HG03097 (cell line): Measurements from ENCODE around the gene DPYSL4.
"Not testable (repeated sequence)": the region's sequence is repeated elsewhere in the genome, so short reads cannot be mapped to it uniquely, and the experiment has no call there.

ENCODE experiments used
- ATAC-seq: cut with Tn5 transposase; IDR thresholded peaks from one replicate; pipeline ENCODE4 v1.9.1; 2021; ENCODE audit not compliant: unreplicated experiment, low FRiP score

DPYSL4 gene

GRCh38 chr10:132204781-132205473 lies 18.2 kb downstream of the DPYSL4 start:
- ATAC-seq = no peak

- ATAC-seq = no peak
Measured at GRCh38 chr10:132205650-132206376, 19.1 kb downstream of the DPYSL4 start.

- no peak for ATAC-seq
Measured at GRCh38 chr10:132206377-132206745, 19.6 kb downstream of the DPYSL4 start.

DNA sequence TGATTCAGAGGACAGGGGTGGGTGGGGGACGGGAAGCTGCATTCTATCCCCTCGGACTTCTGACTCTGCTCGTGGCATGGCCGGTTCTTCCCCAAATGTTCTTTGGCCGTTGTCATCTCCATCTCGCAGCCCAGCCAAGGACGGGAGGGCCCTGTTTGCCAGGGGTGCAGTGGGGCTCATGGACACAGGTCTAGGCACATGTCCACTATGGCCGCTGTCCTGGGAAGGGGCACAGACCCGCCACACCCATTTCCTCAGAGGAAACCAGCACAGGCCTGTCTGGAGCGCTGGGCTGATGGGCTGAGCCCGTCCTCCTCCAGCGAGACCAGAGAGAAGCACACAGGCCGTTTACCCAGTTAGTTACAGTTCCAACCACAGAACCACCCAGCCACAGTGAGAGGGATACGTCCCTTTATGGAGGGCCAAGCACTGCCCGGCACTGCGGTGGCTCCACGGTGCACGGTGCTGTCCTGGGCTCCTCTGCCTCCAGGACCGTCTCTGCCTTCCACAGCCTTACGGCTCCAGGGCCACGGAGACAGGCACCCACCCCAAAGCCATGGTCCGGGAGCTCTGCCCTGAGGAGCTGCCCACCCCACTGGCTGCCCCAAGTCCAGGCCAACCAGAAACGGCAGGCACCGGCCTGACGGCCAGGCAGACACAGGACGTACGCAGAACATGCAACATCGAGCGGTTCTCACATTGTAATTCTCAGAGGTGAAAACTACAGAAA lies 20.2 kb downstream of the DPYSL4 start:
- no peak for ATAC-seq

DNA sequence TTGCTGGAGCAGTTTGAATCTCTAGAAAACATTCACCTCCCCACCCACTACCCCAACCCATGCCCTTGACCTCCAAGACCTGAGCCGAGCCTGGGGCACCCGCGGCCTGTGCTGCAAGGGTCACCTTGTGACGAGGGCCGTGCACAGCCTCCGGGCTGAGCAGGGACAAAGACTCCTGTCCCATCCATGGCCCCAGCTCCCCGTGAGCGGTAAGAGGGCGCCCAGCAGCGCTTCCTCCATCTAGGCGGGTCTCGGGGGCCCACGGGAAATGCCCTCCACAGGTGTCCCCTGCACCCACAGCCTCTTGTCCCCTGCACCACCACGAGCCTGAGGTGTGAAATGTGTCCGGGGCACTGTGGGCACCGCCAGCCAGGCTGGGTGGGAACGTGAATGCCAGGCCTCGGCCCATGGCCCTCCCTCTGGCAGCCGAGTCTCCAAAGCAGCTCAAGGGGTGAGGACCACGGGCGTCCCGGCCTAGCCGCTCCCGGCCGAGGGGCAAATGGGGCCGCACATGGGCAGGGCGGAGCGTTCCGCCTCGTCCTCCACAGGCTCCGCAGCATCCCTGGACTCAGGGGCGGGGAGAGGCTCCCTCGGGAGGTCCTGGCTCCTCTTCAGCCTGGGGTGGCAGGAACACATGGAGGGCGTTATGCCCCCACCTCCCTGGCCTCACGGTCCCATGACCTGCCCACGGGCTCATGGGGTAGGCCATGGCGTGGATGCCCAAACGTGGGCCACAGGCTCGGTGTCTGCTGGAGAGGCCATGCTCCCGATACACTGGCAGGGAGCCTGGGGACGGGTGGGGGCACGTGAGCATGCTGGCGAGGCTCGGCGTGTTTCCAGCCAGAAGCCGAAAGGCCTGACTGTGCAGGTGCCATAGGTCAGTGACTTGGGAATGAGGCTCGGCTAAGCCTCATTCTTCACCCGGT lies 21.1 kb downstream of the DPYSL4 start:
- ATAC-seq = no peak

DNA sequence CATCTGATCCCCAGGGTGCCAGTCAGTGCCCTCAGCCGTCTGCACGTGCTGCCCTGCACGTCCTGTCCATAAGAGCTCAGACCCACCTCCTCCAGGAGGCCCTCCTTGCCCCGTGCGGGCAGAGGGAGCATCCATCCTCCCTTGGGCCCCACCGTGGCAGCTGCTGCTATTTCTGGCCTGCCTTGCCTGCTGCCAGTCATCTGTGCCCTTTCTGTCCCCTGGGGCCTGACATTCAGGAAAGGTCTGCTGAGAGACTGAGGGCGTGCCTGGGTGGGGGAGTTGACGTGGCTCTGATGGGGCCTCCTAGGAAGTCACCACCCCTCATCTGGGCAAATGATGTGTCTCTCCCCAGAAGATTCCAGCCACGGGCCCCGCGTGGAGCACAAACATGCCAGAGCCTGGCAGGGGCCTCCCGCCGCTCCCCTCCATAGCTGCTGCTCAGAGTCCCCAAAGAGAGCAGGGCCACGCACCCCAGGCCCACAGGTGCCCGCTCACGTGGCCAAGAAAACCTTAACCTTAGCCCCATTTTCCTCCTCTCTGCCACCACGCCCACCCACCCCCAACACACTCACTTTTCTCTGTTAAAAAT lies 21.8 kb downstream of the DPYSL4 start:
- ATAC-seq = no peak

DNA sequence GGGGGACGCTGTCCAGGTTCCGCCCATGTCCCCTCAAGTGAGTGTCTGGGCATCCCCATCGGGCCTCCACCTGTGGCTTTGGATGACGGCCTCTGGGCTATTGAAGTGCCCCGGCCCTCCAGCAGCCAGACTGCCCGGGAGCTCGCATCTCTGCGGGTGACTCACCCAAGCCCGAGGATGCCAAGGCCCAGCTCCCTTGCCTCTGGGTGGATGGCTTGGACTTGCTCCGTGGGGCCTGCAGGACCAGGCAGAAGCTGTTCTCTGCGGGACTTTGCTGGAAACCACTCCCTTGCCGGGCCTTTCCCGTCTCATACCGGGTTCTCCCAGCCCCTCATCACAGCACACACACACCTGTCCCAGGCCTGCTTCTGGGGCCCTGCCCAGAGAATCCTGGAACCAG lies 22.4 kb downstream of the DPYSL4 start:
- no peak for ATAC-seq

- ATAC-seq = no peak
Measured at GRCh38 chr10:132209978-132210530, 23.3 kb downstream of the DPYSL4 start.

GRCh38 chr10:132210766-132211165 lies 24.0 kb downstream of the DPYSL4 start:
- ATAC-seq = no peak

DNA sequence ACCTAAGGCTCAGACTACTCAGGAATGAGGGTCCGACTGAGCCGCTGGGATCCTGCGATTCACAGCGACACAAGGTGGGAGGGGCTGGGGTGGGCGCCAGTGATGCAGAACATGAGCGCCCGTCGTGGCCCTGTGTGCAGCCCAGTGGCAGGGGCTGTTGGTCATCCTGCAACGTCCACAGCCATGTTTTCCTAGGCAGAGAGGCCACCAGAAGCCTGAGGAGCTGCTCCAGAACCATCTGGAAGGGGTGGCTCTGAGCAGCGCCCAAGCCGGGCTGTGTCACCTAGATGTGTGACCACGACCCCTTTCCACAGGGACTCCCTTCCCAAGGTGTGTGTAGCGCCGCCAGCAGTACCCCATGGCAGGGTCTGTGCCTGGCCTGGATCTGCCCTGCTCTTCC lies 24.5 kb downstream of the DPYSL4 start:
- ATAC-seq = no peak

DNA sequence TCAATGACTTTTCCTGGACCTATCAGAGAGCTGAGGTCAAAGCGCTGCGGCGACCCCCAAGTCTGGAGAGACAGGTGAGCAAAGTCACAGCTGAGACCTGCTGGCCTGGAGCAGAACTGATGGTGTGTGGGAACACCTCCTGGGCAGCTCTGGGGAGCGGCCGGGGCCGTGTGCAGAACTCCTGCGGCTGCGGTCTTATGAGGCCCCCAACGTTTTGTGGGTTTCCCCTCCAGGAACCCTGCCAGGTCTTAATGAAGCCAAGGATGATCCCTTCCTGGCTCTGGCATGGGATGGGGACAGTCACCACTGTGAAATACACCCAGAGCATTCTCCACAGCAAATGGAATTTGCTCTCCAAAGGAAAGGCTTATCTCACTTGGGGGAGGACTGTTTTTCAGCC lies 26.1 kb downstream of the DPYSL4 start:
- ATAC-seq = no peak

GRCh38 chr10:132213917-132214316 lies 27.2 kb downstream of the DPYSL4 start:
- no peak for ATAC-seq

DNA sequence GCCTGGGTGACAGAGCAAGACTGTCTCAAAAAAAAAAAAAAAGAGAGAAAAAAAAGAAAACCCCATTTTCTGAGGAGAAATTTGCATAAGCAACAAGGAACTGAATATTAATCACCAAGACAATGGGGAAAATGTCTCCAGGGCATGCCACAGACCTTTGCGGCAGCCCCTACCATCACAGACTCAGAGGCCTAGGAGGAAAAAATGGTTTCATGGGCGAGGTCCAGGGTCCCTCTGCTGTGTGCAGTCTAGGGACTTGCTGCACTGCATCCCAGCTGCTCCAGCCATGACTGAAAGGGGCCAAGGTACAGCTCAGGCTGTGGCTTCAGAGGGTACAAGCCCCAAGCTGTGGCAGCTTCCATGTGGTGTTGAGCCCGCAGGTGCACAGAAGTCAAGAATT lies 29.7 kb downstream of the DPYSL4 start:
- not testable (repeated sequence) for ATAC-seq

- ATAC-seq = no peak
Measured at GRCh38 chr10:132219486-132219885, 32.7 kb downstream of the DPYSL4 start.

DNA sequence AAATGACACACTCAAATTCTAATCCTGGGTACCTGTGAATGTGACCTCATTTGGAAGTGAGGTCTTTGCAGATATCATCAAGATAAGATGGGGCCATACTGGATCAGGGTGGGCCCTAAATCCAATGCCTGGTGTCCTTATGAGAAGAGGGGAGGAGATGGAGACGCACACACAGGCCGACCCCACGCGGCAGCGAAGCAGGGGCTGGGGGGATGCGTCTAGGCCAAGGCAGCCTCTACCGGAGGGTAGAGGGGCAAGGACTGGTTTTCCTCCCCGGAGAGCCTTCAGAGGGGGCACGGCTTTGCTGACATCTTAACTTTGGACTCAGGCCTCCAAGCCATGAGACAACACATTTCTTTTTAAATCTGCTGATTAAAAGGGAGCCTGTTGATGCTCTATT lies 33.3 kb downstream of the DPYSL4 start:
- ATAC-seq = no peak

- not testable (repeated sequence) for ATAC-seq
Measured at GRCh38 chr10:132220996-132221395, 34.2 kb downstream of the DPYSL4 start.

GRCh38 chr10:132222726-132223125 lies 36.0 kb downstream of the DPYSL4 start:
- ATAC-seq = no peak

- peak; percentile 74 for ATAC-seq
Measured at GRCh38 chr10:132223156-132223590, 36.4 kb downstream of the DPYSL4 start.

GRCh38 chr10:132223611-132224342 lies 37.0 kb downstream of the DPYSL4 start:
- no peak for ATAC-seq
